ENCODE measurements around the gene NFAM1.

DNA sequence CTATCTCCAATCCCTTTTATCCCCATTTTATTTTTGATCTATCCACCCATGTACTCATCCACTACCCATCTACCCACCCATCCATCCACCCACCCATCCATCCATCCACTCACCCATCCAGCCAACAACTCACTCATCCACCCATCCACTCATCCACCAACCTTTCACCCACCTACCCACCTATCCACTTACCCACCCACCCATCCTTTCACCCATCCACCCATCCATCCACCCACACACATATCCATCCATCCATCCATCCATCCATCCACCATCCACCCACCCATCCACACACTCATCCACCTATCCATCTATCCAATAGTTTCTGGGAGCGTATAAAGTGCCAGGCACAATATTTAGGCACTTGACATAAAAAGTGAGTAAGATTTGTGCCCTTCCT, 39.2 kb upstream of the NFAM1 start:
- no peak for TF ChIP-seq SMC3 (IDR thresholded peaks at IDR 0.05; ENCODE audit: low read depth, low read length)
- no peak for TF ChIP-seq POLR2A (IDR thresholded peaks at IDR 0.05; ENCODE audit: low read depth, low read length)
- TF ChIP-seq BHLHE40 (IDR thresholded peaks at IDR 0.05; ENCODE audit: low read depth, low read length), result no peak
- TF ChIP-seq, protein P1, sequence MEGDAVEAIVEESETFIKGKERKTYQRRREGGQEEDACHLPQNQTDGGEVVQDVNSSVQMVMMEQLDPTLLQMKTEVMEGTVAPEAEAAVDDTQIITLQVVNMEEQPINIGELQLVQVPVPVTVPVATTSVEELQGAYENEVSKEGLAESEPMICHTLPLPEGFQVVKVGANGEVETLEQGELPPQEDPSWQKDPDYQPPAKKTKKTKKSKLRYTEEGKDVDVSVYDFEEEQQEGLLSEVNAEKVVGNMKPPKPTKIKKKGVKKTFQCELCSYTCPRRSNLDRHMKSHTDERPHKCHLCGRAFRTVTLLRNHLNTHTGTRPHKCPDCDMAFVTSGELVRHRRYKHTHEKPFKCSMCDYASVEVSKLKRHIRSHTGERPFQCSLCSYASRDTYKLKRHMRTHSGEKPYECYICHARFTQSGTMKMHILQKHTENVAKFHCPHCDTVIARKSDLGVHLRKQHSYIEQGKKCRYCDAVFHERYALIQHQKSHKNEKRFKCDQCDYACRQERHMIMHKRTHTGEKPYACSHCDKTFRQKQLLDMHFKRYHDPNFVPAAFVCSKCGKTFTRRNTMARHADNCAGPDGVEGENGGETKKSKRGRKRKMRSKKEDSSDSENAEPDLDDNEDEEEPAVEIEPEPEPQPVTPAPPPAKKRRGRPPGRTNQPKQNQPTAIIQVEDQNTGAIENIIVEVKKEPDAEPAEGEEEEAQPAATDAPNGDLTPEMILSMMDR (conservative IDR thresholded peaks at IDR 0.05; ENCODE audit: low read depth, low read length), result no peak
- TF ChIP-seq MXI1 (IDR thresholded peaks at IDR 0.05; ENCODE audit: borderline replicate concordance, low read depth, low read length), result no peak
- TF ChIP-seq MAFK (IDR thresholded peaks at IDR 0.05; ENCODE audit: low read depth, low read length), result no peak
- no peak for TF ChIP-seq RAD21 (IDR thresholded peaks at IDR 0.05; ENCODE audit: low read length)

Data from IMR-90 (cell line).